K562 (cell line): ENCODE results near the gene WDR86. TPM values are rescaled to one million over a fixed set of nuclear protein-coding genes. Genes with fewer than 3 reads are reported as not detected.

Source experiments
- ATAC-seq: fragments of 200-7000 bp; cut with Tn5 transposase; 3 replicates; pipeline ENCODE4 v1.9.1; 2020; ENCODE audit warnings: moderate library complexity
- BruUV-seq: library from RNA; stranded (reverse); fragments of 400-500 nt; replicated peaks from 2 replicates; lab custom pipeline; 2021; lab: Mats Ljungman, UMichigan
- CTCF ChIA-PET: fragments of 300-600 bp; formaldehyde crosslinking; extraction: SDS; loops from one replicate; lab custom pipeline; 2021; ENCODE audit warnings: low intra/inter-chr PET ratio; lab: Yijun Ruan, JAX
- POLR2A ChIA-PET: fragments of 300-600, 350-650 bp; sonication (Branson Sonifier 250); formaldehyde crosslinking; extraction: SDS; loops from one replicate; lab custom pipeline; 2021; ENCODE audit warnings: antibody characterized with exemption, inconsistent platforms; lab: Yijun Ruan, JAX
- DNase-seq, 4 experiments: peaks; one replicate each; pipeline versions ENCODE4 v3.0.0 to v3.0.0-alpha.2; 2011 to 2018; ENCODE audit warnings: low spot score in 3 of 4, mixed read lengths in 3 of 4; ENCODE audit errors: extremely low read depth in 1 of 4
- FAIRE-seq: peaks from 2 replicates; lab custom pipeline; 2011; peaks lifted over from hg19 to GRCh38; lab: Jason Lieb, UNC
- H2AFZ ChIP-seq: 2 replicates; pipeline ENCODE4 v1.6.0; 2011; ENCODE audit warnings: low read depth, low read length, control low read depth, inconsistent platforms
- H3K27ac ChIP-seq: fragments of 200-600 bp; 3 replicates; pipeline ENCODE4 v1.8.0; 2011; ENCODE audit warnings: low read depth, mild to moderate bottlenecking, control low read depth, inconsistent platforms, low read length, moderate library complexity, mixed read lengths; ENCODE audit errors: extremely low read depth
- H3K27me3 ChIP-seq, 2 experiments: fragments of 300-600 bp in 1 of 2; 2 replicates in 1 of 2; 3 replicates in 1 of 2; pipeline versions ENCODE4 v1.6.0 to v1.8.0; 2011; ENCODE audit warnings: inconsistent platforms in 2 of 2, low read length in 2 of 2, mild to moderate bottlenecking in 1 of 2, mixed read lengths in 1 of 2, moderate library complexity in 1 of 2; ENCODE audit not compliant: control insufficient read depth in 2 of 2, insufficient read depth in 2 of 2
- H3K36me3 ChIP-seq: fragments of 300-600 bp; 3 replicates; pipeline ENCODE4 v1.8.0; 2011; ENCODE audit warnings: mild to moderate bottlenecking, low read length, inconsistent platforms; ENCODE audit not compliant: control insufficient read depth, insufficient read depth
- H3K4me1 ChIP-seq, 2 experiments: fragments of 200-600 bp in 1 of 2; replicated peaks in 1 of 2; 2 replicates in 1 of 2; 3 replicates in 1 of 2; pipeline versions ENCODE4 v1.5.1 to v1.8.0; 2011; ENCODE audit warnings: inconsistent platforms in 2 of 2, low read length in 2 of 2, mild to moderate bottlenecking in 1 of 2, mixed read lengths in 1 of 2, moderate library complexity in 1 of 2; ENCODE audit not compliant: control insufficient read depth in 2 of 2, insufficient read depth in 2 of 2
- H3K4me2 ChIP-seq: 2 replicates; pipeline ENCODE4 v1.6.1; 2011; ENCODE audit warnings: low read length, control low read depth, inconsistent platforms, mixed read lengths; ENCODE audit not compliant: insufficient read depth
- H3K4me3 ChIP-seq: fragments of 200-600 bp; sonication (generic), shearing (Covaris generic); 2 replicates; pipeline ENCODE4 v1.5.1; 2016; ENCODE audit warnings: control low read depth, inconsistent platforms
- H3K79me2 ChIP-seq: fragments of 200-600 bp; 3 replicates; pipeline ENCODE4 v1.8.0; 2011; ENCODE audit warnings: low read length, inconsistent platforms; ENCODE audit not compliant: control insufficient read depth, insufficient read depth
- H3K9ac ChIP-seq, 2 experiments: 2 replicates each; pipeline versions ENCODE4 v1.6.0 to v1.6.1; 2011; ENCODE audit warnings: low read depth in 2 of 2, low read length in 2 of 2, control low read depth in 1 of 2, inconsistent platforms in 1 of 2, mild to moderate bottlenecking in 1 of 2, mixed read lengths in 1 of 2; ENCODE audit not compliant: insufficient read depth in 1 of 2
- H3K9me1 ChIP-seq: one replicate; pipeline ENCODE4 v1.6.0; 2011; ENCODE audit warnings: inconsistent platforms, mild to moderate bottlenecking, low read length, moderate library complexity; ENCODE audit not compliant: control insufficient read depth, insufficient read depth
- H3K9me3 ChIP-seq: replicated peaks from 2 replicates; pipeline ENCODE4 v1.5.1; 2011; ENCODE audit warnings: low read depth, low read length, inconsistent platforms; ENCODE audit not compliant: control insufficient read depth, insufficient read depth
- H4K20me1 ChIP-seq: replicated peaks from 2 replicates; pipeline ENCODE4 v1.6.1; 2011; ENCODE audit warnings: low read length, inconsistent platforms, mixed read lengths; ENCODE audit not compliant: control insufficient read depth, insufficient read depth
- COPS2 ChIP-seq: fragments of 450-650 bp; conservative IDR thresholded peaks from 2 replicates; pipeline ENCODE4 v1.6.1; 2016; ENCODE audit warnings: mild to moderate bottlenecking, moderate library complexity
- DLX4 ChIP-seq: fragments of 250-450 bp; sonication (Bioruptor Pico); IDR thresholded peaks from 2 replicates; pipeline ENCODE4 v1.6.1; 2021; ENCODE audit warnings: mild to moderate bottlenecking
- EGR1 ChIP-seq: fragments of 450-650 bp; conservative IDR thresholded peaks from 2 replicates; pipeline ENCODE4 v1.6.1; 2017; ENCODE audit warnings: mild to moderate bottlenecking
- GTF2A2 ChIP-seq: IDR thresholded peaks from 2 replicates; pipeline ENCODE4 v1.6.1; 2016; ENCODE audit warnings: mild to moderate bottlenecking, missing genetic modification characterization, missing compliant biosample characterization
- ID3 ChIP-seq, 2 experiments: fragments of 250-450 bp in 1 of 2; fragments of 450-650 bp in 1 of 2; sonication (Bioruptor Pico) in 1 of 2; IDR thresholded peaks; 2 replicates each; pipeline versions ENCODE4 v1.6.1 to v1.8.0; 2016 to 2021; ENCODE audit warnings: mild to moderate bottlenecking in 2 of 2, moderate library complexity in 2 of 2, missing compliant biosample characterization in 1 of 2, missing genetic modification characterization in 1 of 2
- NR2F6 ChIP-seq: fragments of 450-650 bp; formaldehyde crosslinking; IDR thresholded peaks from 2 replicates; pipeline ENCODE4 v1.4.0; 2020; ENCODE audit warnings: mild to moderate bottlenecking
- PCBP2 ChIP-seq: fragments of 200-400 bp; formaldehyde crosslinking; IDR thresholded peaks from 2 replicates; pipeline ENCODE4 v1.6.1; 2018; ENCODE audit warnings: low read length, low read depth, mild to moderate bottlenecking, moderate library complexity; ENCODE audit not compliant: poor library complexity, severe bottlenecking
- STAT5B ChIP-seq: fragments of 250-450 bp; sonication (Bioruptor Pico); IDR thresholded peaks from 2 replicates; pipeline ENCODE4 v1.8.0; 2021; ENCODE audit warnings: mild to moderate bottlenecking, inconsistent platforms
- ZNF134 ChIP-seq: fragments of 250-450 bp; sonication (Bioruptor Pico); conservative IDR thresholded peaks from 2 replicates; pipeline ENCODE4 v1.4.0; 2020
- WGBS: fragments of 100-300 bp; shearing (Covaris generic); methylation state at CpG from one replicate; pipeline ENCODE4 v1.1.6; 2016; ENCODE audit warnings: low coverage, mixed read lengths; ENCODE audit not compliant: insufficient coverage; ENCODE audit errors: missing lambda C conversion rate; 5-methylcytosine and 5-hydroxymethylcytosine counted together
- in situ Hi-C: fragments of 300-500 bp; cut with MboI; formaldehyde crosslinking; loops from 4 replicates; pipeline ENCODE4 v1.15.0; 2018; ENCODE audit warnings: inconsistent platforms, mixed read lengths
- intact Hi-C: fragments of 100-400 bp; cut with micrococcal nuclease; formaldehyde crosslinking; loops from 2 replicates; pipeline ENCODE4 v1.14.2; 2022
- polyA plus RNA-seq, 8 experiments: library from polyadenylated mRNA; depleted of rRNA in 4 of 8; stranded (reverse) in 5 of 8; unstranded in 3 of 8; fragments of >200 nt; fragmentation: Nextera tagmentation in 2 of 8; fragmentation: Illumina TruSeq in 1 of 8; extraction: Ambion mirVana in 2 of 8; extraction: Trizol in 1 of 8; gene quantifications; 2 replicates each; pipeline versions ENCODE4 v1.2.1 to v1.2.3, GENCODE V29; 2011 to 2014; ENCODE audit warnings: inconsistent platforms in 1 of 8, missing spikeins in 1 of 8
- total RNA-seq, 7 experiments: library from RNA; depleted of rRNA in 6 of 7; stranded (reverse); fragments of >200 nt in 6 of 7; fragmentation: Illumina TruSeq in 2 of 7; extraction: Trizol in 2 of 7; gene quantifications; 2 replicates each; pipeline versions ENCODE4 v1.2.1 to v1.2.3, GENCODE V29; 2011 to 2021; ENCODE audit warnings: low replicate concordance in 1 of 7
- TF ChIP-seq, protein P1 (sequence below): fragments of 150-350 bp; IDR thresholded peaks from 2 replicates; pipeline ENCODE4 v1.6.1; 2014; ENCODE audit warnings: low read depth, mild to moderate bottlenecking, low read length, borderline replicate concordance
- TF ChIP-seq, protein P2 (sequence below): IDR thresholded peaks from 3 replicates; pipeline ENCODE4 v1.6.1; 2011; ENCODE audit warnings: borderline replicate concordance, mild to moderate bottlenecking; ENCODE audit not compliant: insufficient read length, insufficient read depth
- TF ChIP-seq, protein P3 (sequence below): fragments of 250-450 bp; sonication (Bioruptor Pico); IDR thresholded peaks from 2 replicates; pipeline ENCODE4 v1.5.0; 2021; ENCODE audit warnings: mild to moderate bottlenecking, moderate library complexity

WDR86 gene
- total and polyA plus RNA-seq, 9 of the 15 experiments (the other 6 are each of a cell fraction or from before 2014, with no cell fraction given): 0.24 TPM; not detected in 8

DNA sequence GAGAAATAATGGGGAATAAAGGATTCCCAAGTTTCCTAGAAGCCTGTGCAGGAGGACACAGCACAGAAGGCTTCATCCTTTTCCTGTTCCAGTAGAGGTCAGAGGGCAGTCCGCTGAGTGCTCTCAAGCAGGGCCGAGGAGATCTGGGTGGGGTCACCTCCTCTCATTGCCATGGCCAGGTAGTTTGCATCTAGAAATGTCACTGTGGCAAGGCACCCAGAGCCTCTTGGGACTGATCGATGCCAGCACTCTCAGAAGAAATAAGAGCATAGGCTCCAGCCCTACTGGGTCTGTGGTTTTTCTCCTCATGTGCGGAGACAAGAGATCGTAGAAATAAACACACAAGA, 60.4 kb downstream of the WDR86 start:
- POLR2A ChIA-PET: interaction anchor here (1.0 to 1.4 kb wide), 3 partner anchors 8 to 150 kb away, joined by 3 to 6 read pairs (median 3); partner anchors contain the start of gene NUB1
- peak overlapping the region; percentile 87 for H3K4me2 ChIP-seq
- intact Hi-C loops: no loop called here
- TF ChIP-seq, protein P1, sequence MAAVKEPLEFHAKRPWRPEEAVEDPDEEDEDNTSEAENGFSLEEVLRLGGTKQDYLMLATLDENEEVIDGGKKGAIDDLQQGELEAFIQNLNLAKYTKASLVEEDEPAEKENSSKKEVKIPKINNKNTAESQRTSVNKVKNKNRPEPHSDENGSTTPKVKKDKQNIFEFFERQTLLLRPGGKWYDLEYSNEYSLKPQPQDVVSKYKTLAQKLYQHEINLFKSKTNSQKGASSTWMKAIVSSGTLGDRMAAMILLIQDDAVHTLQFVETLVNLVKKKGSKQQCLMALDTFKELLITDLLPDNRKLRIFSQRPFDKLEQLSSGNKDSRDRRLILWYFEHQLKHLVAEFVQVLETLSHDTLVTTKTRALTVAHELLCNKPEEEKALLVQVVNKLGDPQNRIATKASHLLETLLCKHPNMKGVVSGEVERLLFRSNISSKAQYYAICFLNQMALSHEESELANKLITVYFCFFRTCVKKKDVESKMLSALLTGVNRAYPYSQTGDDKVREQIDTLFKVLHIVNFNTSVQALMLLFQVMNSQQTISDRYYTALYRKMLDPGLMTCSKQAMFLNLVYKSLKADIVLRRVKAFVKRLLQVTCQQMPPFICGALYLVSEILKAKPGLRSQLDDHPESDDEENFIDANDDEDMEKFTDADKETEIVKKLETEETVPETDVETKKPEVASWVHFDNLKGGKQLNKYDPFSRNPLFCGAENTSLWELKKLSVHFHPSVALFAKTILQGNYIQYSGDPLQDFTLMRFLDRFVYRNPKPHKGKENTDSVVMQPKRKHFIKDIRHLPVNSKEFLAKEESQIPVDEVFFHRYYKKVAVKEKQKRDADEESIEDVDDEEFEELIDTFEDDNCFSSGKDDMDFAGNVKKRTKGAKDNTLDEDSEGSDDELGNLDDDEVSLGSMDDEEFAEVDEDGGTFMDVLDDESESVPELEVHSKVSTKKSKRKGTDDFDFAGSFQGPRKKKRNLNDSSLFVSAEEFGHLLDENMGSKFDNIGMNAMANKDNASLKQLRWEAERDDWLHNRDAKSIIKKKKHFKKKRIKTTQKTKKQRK: no peak
- TF ChIP-seq, protein P2, sequence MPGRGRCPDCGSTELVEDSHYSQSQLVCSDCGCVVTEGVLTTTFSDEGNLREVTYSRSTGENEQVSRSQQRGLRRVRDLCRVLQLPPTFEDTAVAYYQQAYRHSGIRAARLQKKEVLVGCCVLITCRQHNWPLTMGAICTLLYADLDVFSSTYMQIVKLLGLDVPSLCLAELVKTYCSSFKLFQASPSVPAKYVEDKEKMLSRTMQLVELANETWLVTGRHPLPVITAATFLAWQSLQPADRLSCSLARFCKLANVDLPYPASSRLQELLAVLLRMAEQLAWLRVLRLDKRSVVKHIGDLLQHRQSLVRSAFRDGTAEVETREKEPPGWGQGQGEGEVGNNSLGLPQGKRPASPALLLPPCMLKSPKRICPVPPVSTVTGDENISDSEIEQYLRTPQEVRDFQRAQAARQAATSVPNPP: no peak
- TF ChIP-seq COPS2: no peak
- no peak for TF ChIP-seq NR2F6
- no peak for TF ChIP-seq DLX4
- no peak for TF ChIP-seq STAT5B (CRISPR knock-in tag)
- TF ChIP-seq EGR1: no peak
- no peak for TF ChIP-seq GTF2A2 (tag)
- TF ChIP-seq ZNF134 (CRISPR knock-in tag): no peak
- TF ChIP-seq ID3 (CRISPR knock-in tag; IDR thresholded peaks at IDR 0.05): no peak
- TF ChIP-seq ID3 (tag; IDR thresholded peaks at IDR 0.05): peak; percentile 57; the same call in 1 of the 2 replicates
- TF ChIP-seq PCBP2: no peak
- TF ChIP-seq, protein P3, sequence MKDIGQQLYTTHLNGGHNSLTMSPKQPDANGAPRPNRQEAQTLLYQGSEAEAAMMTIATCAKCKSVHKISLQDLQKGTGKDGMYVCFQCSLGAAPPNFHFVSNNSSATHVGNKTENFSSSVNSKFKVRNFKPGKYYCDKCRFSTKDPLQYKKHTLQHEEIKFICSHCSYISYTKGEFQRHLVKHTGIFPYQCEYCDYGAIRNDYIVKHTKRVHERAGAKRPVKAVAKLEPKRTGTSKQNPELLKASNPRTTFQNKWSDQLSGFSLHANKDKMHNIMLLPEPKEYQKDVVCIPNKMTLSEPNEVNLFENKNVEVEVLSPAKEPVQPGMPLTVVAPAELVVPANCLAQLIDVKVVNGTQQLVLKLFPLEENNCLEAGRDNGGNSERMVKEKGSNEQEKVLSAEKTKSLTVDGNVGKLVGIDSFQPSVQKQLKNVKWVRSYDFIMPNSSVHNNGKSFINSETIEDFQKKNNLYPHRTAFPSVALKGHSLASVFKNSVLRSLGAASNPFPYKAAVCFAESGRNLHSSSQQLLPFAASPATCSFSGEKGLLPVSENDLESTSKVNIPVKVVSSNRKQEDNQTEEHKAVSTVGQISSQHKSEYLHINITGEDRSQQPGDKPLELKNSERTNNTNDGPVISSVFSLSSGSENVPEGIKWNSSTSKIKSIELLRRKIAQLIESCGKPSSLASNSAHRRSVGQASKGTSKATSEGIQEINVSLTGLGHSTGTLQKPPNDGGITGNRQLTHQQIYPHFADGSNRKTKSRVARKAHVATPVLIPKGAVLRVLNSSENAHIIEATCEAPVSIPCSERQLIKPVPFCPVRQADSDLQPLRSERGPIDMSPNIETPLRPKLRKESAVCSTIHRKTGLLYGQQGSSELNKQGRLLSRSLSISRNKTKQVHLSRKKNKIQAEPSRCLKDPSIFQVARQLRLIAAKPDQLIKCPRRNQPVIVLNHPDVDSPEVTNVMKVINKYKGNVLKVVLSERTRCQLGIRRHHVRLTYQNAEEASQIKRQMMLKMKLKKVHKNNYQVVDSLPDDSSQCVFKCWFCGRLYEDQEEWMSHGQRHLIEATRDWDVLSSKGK (CRISPR knock-in tag): no peak

More for the DNA sequence above, 60.4 kb downstream of the WDR86 start:
- Histone ChIP-seq H3K9me1 (no peaks in the 10 kb centered on the region), H4K20me1 (0 out of 2 replicates have a peak, but pooled peaks cover 4% of the 10 kb centered on the region), H3K4me3 (peak overlapping the region; percentile 37), H3K79me2 (no peaks in the 10 kb centered on the region), H3K9me3 (no peaks in the 10 kb centered on the region), H3K9ac (peak overlapping the region; percentile 39 to 61; a peak in 3 of 4 replicates), H3K4me1 (peaks cover 4 to 11% of the 10 kb centered on the region in 2 experiments; a peak in 4 of 5 replicates), H3K27ac (peak overlapping the region; percentile 69), H3K27me3 (no peaks in the 10 kb centered on the region), H3K36me3 (peaks cover 81% of the 10 kb centered on the region), H2AFZ (peak overlapping the region; percentile 89)
- DNase-seq: peak in 3 of 4 experiments; percentile 30 to 54 (median 44)
- in situ Hi-C loops: no loop called here
- FAIRE-seq: no peak
- 22% methylated on average over 5 of the region's 5 CpGs for WGBS
- TSS peak; percentile 91 for BruUV-seq
- CTCF ChIA-PET: interaction anchor here (0.6 to 3.6 kb wide), 3 partner anchors 33 to 180 kb away, joined by 3 to 73 read pairs (median 4); no protein-coding TSS in a partner anchor
- ATAC-seq: peak; percentile 73
